HFFc6 (cell line): ENCODE data around the gene CCDC126. TPM values are rescaled to one million over a fixed set of nuclear protein-coding genes. Genes with fewer than 3 reads are reported as not detected.
"Not testable (repeated sequence)": the region's sequence is repeated elsewhere in the genome, so short reads cannot be mapped to it uniquely, and the experiment has no call there.

ENCODE experiments used
- DNase-seq: peaks from one replicate; pipeline ENCODE4 v3.0.0-alpha.2; 2018
- H3K27ac Mint-ChIP-seq: 2 replicates; pipeline ENCODE4 v1.8.0; 2020; ENCODE audit warnings: mild to moderate bottlenecking, mixed read lengths
- H3K27me3 Mint-ChIP-seq: 2 replicates; pipeline ENCODE4 v1.8.0; 2021; ENCODE audit warnings: mild to moderate bottlenecking, moderate library complexity, mixed read lengths; ENCODE audit not compliant: insufficient read depth
- H3K36me3 Mint-ChIP-seq: 2 replicates; pipeline ENCODE4 v1.8.0; 2021; ENCODE audit warnings: low read depth, mixed read lengths
- H3K4me1 Mint-ChIP-seq: 2 replicates; pipeline ENCODE4 v1.8.0; 2020; ENCODE audit warnings: low read depth, mixed read lengths
- H3K4me3 Mint-ChIP-seq: 2 replicates; pipeline ENCODE4 v1.8.0; 2020; ENCODE audit warnings: mild to moderate bottlenecking, moderate library complexity, mixed read lengths
- H3K9me3 Mint-ChIP-seq: 2 replicates; pipeline ENCODE4 v1.8.0; 2020; ENCODE audit warnings: mild to moderate bottlenecking, mixed read lengths
- long read RNA-seq: library from polyadenylated mRNA; unstranded; transcript quantifications from one replicate; pipeline ENCODE4 v2.0.0, GENCODE V29; 2019
- total RNA-seq, 6 experiments: library from RNA; stranded (reverse); fragmentation: NEBNext Ultra II Directional; extraction: Animal tissue kit (Norgen Biotek cat#: 25700); gene quantifications; 2 replicates in 1 of 6; 3 replicates in 5 of 6; pipeline ENCODE4 v1.2.3, GENCODE V29; 2021
- TF ChIP-seq, protein P1 (sequence below): fragments of 200-600 bp; sonication (generic); IDR thresholded peaks from 2 replicates; pipeline ENCODE4 v1.5.0; 2021; ENCODE audit warnings: antibody characterized with exemption, mild to moderate bottlenecking

CCDC126 gene, protein sequence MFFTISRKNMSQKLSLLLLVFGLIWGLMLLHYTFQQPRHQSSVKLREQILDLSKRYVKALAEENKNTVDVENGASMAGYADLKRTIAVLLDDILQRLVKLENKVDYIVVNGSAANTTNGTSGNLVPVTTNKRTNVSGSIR
- 1 to 10 TPM; 3.9 to 5.9 (median 4.8) TPM for total RNA-seq
- long read RNA-seq, partial matches to known transcripts: 0 of 5 reads
- long read RNA-seq, other reads (novel, unspliced or antisense): 1 of 5 reads

DNA sequence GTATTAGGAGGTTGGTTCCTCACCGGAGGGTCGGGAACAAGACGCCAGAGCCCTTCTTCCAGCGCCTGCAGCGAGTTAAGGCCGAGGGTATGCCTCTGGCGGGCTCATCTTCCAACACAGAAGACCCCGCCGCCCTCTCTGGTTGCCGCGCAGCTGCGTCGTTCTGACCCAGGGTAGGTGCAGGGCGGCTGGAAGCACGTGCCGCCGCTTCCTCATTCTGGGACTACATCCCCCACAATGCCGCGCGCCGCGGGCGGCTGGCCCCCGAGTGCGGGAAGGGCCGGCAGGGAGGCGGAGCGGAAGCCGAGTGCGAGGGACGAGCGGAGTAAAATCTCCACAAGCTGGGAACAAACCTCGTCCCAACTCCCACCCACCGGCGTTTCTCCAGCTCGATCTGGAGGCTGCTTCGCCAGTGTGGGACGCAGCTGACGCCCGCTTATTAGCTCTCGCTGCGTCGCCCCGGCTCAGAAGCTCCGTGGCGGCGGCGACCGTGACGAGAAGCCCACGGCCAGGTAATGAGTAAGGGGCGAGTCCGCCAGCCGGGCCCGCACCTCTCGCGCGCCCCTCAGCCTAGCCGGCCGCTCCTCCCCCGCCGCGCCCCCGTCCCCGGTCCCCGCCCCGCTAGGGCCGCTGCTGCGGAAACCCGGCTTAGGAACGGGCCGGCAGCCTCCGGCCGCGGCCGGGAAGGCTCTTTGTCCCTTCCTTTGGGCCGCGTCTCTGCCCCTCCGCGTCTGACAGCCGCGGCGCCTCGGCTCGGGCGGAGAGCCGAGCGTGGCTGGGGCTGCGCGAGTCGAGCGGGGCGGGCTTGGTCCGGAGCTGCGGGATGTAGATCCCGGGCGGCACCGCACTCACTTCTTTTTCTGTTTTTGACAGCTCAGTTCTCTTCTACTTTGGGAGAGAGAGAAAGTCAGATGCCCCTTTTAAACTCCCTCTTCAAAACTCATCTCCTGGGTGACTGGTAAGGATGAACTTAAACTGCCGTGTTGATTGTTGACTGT lies at the start of gene CCDC126:
CCDC126 (plus strand) TSS at position 289 of the 998 bp plus-strand sequence. CDS start 13,934 bp downstream, outside the sequence.
- Mint-ChIP-seq H3K4me1 (peaks cover 43% of the 10 kb centered on the region), H3K4me3 (peak within 1 kb of the TSS; percentile 92), H3K27me3 (peaks cover 14% of the 10 kb centered on the region; the same call in 1 of the 2 replicates), H3K36me3 (no peaks in the 10 kb centered on the region), H3K9me3 (no peaks in the 10 kb centered on the region), H3K27ac (peak within 1 kb of the TSS; percentile 86)
- TF ChIP-seq, protein P1, sequence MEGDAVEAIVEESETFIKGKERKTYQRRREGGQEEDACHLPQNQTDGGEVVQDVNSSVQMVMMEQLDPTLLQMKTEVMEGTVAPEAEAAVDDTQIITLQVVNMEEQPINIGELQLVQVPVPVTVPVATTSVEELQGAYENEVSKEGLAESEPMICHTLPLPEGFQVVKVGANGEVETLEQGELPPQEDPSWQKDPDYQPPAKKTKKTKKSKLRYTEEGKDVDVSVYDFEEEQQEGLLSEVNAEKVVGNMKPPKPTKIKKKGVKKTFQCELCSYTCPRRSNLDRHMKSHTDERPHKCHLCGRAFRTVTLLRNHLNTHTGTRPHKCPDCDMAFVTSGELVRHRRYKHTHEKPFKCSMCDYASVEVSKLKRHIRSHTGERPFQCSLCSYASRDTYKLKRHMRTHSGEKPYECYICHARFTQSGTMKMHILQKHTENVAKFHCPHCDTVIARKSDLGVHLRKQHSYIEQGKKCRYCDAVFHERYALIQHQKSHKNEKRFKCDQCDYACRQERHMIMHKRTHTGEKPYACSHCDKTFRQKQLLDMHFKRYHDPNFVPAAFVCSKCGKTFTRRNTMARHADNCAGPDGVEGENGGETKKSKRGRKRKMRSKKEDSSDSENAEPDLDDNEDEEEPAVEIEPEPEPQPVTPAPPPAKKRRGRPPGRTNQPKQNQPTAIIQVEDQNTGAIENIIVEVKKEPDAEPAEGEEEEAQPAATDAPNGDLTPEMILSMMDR: no peak
- DNase-seq: peak; percentile 85

- Mint-ChIP-seq H3K36me3 (no peaks in the 10 kb centered on the region), H3K9me3 (no peaks in the 10 kb centered on the region), H3K27me3 (peaks cover 7% of the 10 kb centered on the region), H3K4me1 (peaks cover 10% of the 10 kb centered on the region; the same call in 1 of the 2 replicates), H3K27ac (no peak overlapping the region), H3K4me3 (no peak overlapping the region)
- DNase-seq: no peak
- TF ChIP-seq, protein P1: no peak
These were observed 49.5 kb upstream of the CCDC126 start for GRCh38 chr7:23547662-23548061.

DNA sequence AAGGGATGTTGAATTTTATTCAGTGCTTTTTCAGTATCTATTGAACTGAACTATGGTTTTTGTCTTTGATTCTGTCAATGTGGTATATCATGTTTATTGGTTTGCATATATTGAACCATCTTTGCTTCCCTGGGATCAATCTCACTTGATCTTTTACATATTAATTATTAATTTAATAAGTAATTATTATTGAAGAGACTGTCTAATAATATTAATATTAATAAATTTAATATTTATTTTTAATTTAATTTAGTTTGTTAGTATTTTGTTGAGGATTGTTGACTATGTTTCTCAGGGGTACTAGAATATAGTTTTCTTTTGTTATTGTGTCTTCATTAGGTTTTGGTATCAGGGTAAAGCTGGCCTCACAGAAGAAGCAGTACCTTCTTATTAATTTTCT lies 38.9 kb upstream of the CCDC126 start:
- no peak overlapping the region for H3K27ac Mint-ChIP-seq
- no peaks in the 10 kb centered on the region for H3K36me3 Mint-ChIP-seq
- TF ChIP-seq, protein P1: no peak
- no peaks in the 10 kb centered on the region for H3K9me3 Mint-ChIP-seq
- H3K4me1 Mint-ChIP-seq: no peaks in the 10 kb centered on the region
- peaks cover 6% of the 10 kb centered on the region; the same call in 1 of the 2 replicates for H3K27me3 Mint-ChIP-seq
- no peak for DNase-seq
- H3K4me3 Mint-ChIP-seq: no peak overlapping the region

GRCh38 chr7:23570592-23571200 lies 26.5 kb upstream of the CCDC126 start:
- Mint-ChIP-seq H3K27ac (no peak overlapping the region), H3K27me3 (peaks cover 3% of the 10 kb centered on the region), H3K9me3 (no peaks in the 10 kb centered on the region), H3K36me3 (no peaks in the 10 kb centered on the region), H3K4me1 (no peaks in the 10 kb centered on the region), H3K4me3 (no peak overlapping the region)
- peak; percentile 68 for DNase-seq
- TF ChIP-seq, protein P1: peak; percentile 89

- H3K4me3 Mint-ChIP-seq, H3K27ac Mint-ChIP-seq, H3K4me1 Mint-ChIP-seq, DNase-seq, H3K36me3 Mint-ChIP-seq, H3K9me3 Mint-ChIP-seq: not testable (repeated sequence)
- H3K27me3 Mint-ChIP-seq: peaks cover 13% of the 10 kb centered on the region
These were observed 15.2 kb upstream of the CCDC126 start for GRCh38 chr7:23581975-23582374.

DNA sequence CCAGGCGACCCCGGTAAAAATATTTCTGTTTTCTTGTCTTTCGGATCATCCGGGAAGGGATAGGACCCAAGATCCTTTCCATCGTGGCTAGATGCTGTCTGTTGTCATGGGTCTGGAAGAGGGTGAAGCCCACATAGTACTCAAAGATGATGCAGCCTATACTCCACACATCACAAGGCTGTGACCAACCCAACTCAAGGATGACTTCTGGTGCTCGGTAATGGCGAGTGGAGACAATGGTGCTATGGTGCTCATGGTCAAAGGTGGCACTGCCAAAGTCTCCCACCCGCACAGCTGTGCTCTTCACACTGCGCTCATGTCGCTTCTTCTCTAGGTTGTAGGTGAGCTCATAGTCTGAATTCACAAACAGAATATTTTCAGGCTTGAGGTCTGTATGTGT lies 11.9 kb upstream of the CCDC126 start:
- H3K27ac Mint-ChIP-seq: not testable (repeated sequence)

More for the DNA sequence above, 11.9 kb upstream of the CCDC126 start:
- H3K4me1 Mint-ChIP-seq, H3K9me3 Mint-ChIP-seq, H3K4me3 Mint-ChIP-seq, H3K27me3 Mint-ChIP-seq, H3K36me3 Mint-ChIP-seq, DNase-seq: not testable (repeated sequence)
